Activated T-cell treated with anti-CD3 and anti-CD28 coated beads, Interleukin-2, amount 50 U/mL, for 72 hours (primary cell): ENCODE data around the gene LCE3B. TPM values are rescaled to one million over a fixed set of nuclear protein-coding genes. Genes with fewer than 3 reads are reported as not detected.

Experiments used
- total RNA-seq, 2 donors: library from RNA; stranded (reverse); gene quantifications; one replicate each; pipeline ENCODE4 v1.2.3, GENCODE V29; 2022

Gene LCE3B
- total RNA-seq, 2 donors from 2014 or later = not detected

Other genes with a start within 250 kb of the LCE3B start
- gene CRNN, start 199.5 kb upstream of the LCE3B start, total RNA-seq = not detected
- gene LCE5A, start 103.0 kb upstream of the LCE3B start, total RNA-seq = not detected
- gene CRCT1, start 99.3 kb upstream of the LCE3B start, total RNA-seq = not detected
- not detected for gene LCE3E, start 47.0 kb upstream of the LCE3B start, total RNA-seq
- gene LCE3D, start 33.3 kb upstream of the LCE3B start, total RNA-seq = not detected
- gene LCE3C, start 13.6 kb upstream of the LCE3B start, total RNA-seq = not detected
- gene LCE3A, start 9.3 kb downstream of the LCE3B start, total RNA-seq = not detected
- gene LCE2D, start 49.6 kb downstream of the LCE3B start, total RNA-seq = not detected
- not detected for gene LCE2C, start 61.5 kb downstream of the LCE3B start, total RNA-seq
- gene LCE2B, start 72.3 kb downstream of the LCE3B start, total RNA-seq = not detected
- gene LCE2A, start 84.5 kb downstream of the LCE3B start, total RNA-seq = not detected
- gene LCE4A, start 94.3 kb downstream of the LCE3B start, total RNA-seq = not detected
- gene KPRP, start 144.2 kb downstream of the LCE3B start, total RNA-seq = not detected
- not detected for gene LCE1F, start 161.3 kb downstream of the LCE3B start, total RNA-seq
- gene LCE1E, start 172.4 kb downstream of the LCE3B start, total RNA-seq = not detected
- gene LCE1D, start 182.9 kb downstream of the LCE3B start, total RNA-seq = not detected
- gene LCE1C, start 192.8 kb downstream of the LCE3B start, total RNA-seq = not detected
- gene LCE1B, start 198.2 kb downstream of the LCE3B start, total RNA-seq = not detected
- not detected for gene LCE1A, start 213.7 kb downstream of the LCE3B start, total RNA-seq
- gene LCE6A, start 229.0 kb downstream of the LCE3B start, total RNA-seq = not detected
- not detected for gene LCE7A, start 246.2 kb downstream of the LCE3B start, total RNA-seq